Loucy (cell line): ENCODE results near the gene HMCES.

ENCODE experiments used
- H2AFZ ChIP-seq: fragments of 200-600 bp; sonication (generic); 2 replicates; pipeline ENCODE4 v1.6.0; 2016; ENCODE audit warnings: antibody characterized with exemption, mild to moderate bottlenecking, low read length, moderate library complexity
- H3F3A ChIP-seq: fragments of 200-600 bp; 2 replicates; pipeline ENCODE4 v1.6.0; 2016; ENCODE audit warnings: antibody characterized with exemption, low read depth, mild to moderate bottlenecking
- H3K27me3 ChIP-seq: fragments of 200-600 bp; sonication (generic); 2 replicates; pipeline ENCODE4 v1.6.1; 2014; ENCODE audit warnings: low read length, mild to moderate bottlenecking; ENCODE audit not compliant: insufficient read depth, poor library complexity, severe bottlenecking
- H3K36me3 ChIP-seq: fragments of 200-600 bp; sonication (generic); 2 replicates; pipeline ENCODE4 v1.6.1; 2016; ENCODE audit warnings: low read length; ENCODE audit not compliant: insufficient read depth
- H3K4me1 ChIP-seq: fragments of 200-600 bp; sonication (generic); 2 replicates; pipeline ENCODE4 v1.5.1; 2014; ENCODE audit warnings: low read length, mild to moderate bottlenecking; ENCODE audit not compliant: insufficient read depth, poor library complexity, severe bottlenecking
- H3K4me2 ChIP-seq: fragments of 200-600 bp; sonication (generic); 2 replicates; pipeline ENCODE4 v1.6.0; 2014; ENCODE audit warnings: antibody characterized with exemption, low read length, low read depth, mild to moderate bottlenecking; ENCODE audit not compliant: poor library complexity, severe bottlenecking
- H3K4me3 ChIP-seq: fragments of 200-600 bp; sonication (generic); 2 replicates; pipeline ENCODE4 v1.5.1; 2014; ENCODE audit warnings: low read length, mild to moderate bottlenecking, mixed read lengths; ENCODE audit not compliant: poor library complexity, severe bottlenecking
- H3K79me2 ChIP-seq: fragments of 200-600 bp; sonication (generic); 2 replicates; pipeline ENCODE4 v1.6.1; 2014; ENCODE audit warnings: low read length; ENCODE audit not compliant: insufficient read depth
- H3K9ac ChIP-seq: fragments of 200-600 bp; sonication (generic); 2 replicates; pipeline ENCODE4 v1.6.0; 2014; ENCODE audit warnings: mild to moderate bottlenecking, low read depth, low read length, moderate library complexity; ENCODE audit not compliant: poor library complexity, severe bottlenecking
- H3K9me2 ChIP-seq: fragments of 200-600 bp; sonication (generic); replicated peaks from 2 replicates; pipeline ENCODE4 v1.6.1; 2016; ENCODE audit warnings: low read depth, low read length, mixed read lengths
- H3K9me3 ChIP-seq: fragments of 200-600 bp; sonication (generic); 2 replicates; pipeline ENCODE4 v1.6.1; 2014; ENCODE audit warnings: mild to moderate bottlenecking, antibody characterized with exemption, low read length, low read depth; ENCODE audit not compliant: insufficient read depth
- H4K20me1 ChIP-seq: fragments of 200-600 bp; sonication (generic); 2 replicates; pipeline ENCODE4 v1.6.0; 2014; ENCODE audit warnings: antibody characterized with exemption, low read length, mild to moderate bottlenecking; ENCODE audit not compliant: insufficient read depth, poor library complexity, severe bottlenecking
- EZH2phosphoT487 ChIP-seq: fragments of 200-600 bp; IDR thresholded peaks from 2 replicates; pipeline ENCODE4 v1.6.1; 2018; ENCODE audit warnings: antibody characterized with exemption, mild to moderate bottlenecking, moderate library complexity, borderline replicate concordance
- TF ChIP-seq, protein P1 (sequence below): fragments of 200-600 bp; sonication (generic); conservative IDR thresholded peaks from 2 replicates; pipeline ENCODE4 v1.5.1; 2014; ENCODE audit warnings: mild to moderate bottlenecking, antibody characterized with exemption, low read length

HMCES gene

DNA sequence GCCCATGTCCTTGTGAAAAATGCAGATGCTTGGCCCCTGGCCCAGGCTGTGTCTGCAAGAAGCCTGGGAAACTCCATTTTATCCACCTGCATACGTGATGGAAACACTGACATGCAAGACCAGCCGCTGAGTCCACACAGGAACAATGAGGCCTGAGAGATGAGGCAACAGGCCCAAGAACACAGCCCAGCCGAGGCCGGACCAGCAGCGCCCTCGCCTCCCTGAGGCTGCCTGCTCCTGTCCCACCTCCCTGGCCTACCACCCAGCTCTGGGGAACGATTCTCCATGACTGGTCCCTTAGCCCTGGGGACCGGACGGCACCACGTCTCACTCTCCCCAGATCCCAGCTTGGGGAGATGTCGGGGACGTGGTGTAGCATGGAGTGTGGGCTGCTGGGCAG lies 47.5 kb downstream of the HMCES start:
- Histone ChIP-seq H3K9me2 (no peaks in the 10 kb centered on the region), H3K27me3 (no peaks in the 10 kb centered on the region), H4K20me1 (no peaks in the 10 kb centered on the region), H3K4me2 (no peak overlapping the region), H2AFZ (no peak overlapping the region), H3K79me2 (no peaks in the 10 kb centered on the region), H3K36me3 (no peaks in the 10 kb centered on the region; the same call in 1 of the 2 replicates), H3K4me3 (no peak overlapping the region), H3K9me3 (no peaks in the 10 kb centered on the region), H3K4me1 (no peaks in the 10 kb centered on the region), H3F3A (no peaks in the 10 kb centered on the region), H3K9ac (no peak overlapping the region)
- TF ChIP-seq, protein P1, sequence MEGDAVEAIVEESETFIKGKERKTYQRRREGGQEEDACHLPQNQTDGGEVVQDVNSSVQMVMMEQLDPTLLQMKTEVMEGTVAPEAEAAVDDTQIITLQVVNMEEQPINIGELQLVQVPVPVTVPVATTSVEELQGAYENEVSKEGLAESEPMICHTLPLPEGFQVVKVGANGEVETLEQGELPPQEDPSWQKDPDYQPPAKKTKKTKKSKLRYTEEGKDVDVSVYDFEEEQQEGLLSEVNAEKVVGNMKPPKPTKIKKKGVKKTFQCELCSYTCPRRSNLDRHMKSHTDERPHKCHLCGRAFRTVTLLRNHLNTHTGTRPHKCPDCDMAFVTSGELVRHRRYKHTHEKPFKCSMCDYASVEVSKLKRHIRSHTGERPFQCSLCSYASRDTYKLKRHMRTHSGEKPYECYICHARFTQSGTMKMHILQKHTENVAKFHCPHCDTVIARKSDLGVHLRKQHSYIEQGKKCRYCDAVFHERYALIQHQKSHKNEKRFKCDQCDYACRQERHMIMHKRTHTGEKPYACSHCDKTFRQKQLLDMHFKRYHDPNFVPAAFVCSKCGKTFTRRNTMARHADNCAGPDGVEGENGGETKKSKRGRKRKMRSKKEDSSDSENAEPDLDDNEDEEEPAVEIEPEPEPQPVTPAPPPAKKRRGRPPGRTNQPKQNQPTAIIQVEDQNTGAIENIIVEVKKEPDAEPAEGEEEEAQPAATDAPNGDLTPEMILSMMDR: no peak
- no peak for TF ChIP-seq EZH2phosphoT487

DNA sequence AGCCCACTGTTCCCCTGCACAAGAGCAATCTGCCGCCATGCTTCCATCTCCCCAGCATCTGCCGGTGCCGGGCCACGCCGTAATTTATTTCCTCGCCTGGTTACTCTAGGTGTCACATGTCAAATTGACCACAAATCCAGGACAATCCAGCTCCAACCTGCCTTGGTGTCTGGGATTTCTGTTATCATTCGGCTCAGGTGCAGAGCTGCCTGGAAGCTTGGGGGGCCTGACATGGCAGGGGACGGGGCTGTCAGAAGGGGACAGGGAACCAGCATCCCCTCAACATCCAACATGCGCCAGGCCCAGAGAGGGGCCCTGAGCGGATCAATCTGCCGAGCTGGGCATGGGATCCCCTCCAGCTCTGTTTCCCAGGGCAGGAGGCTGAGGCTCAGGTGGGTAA lies 47.9 kb downstream of the HMCES start:
- H3K4me3 ChIP-seq: no peak overlapping the region
- no peak overlapping the region for H3K4me2 ChIP-seq
- H3K27me3 ChIP-seq: no peaks in the 10 kb centered on the region
- H3K9me2 ChIP-seq: no peaks in the 10 kb centered on the region
- H3F3A ChIP-seq: no peaks in the 10 kb centered on the region
- no peak overlapping the region for H3K9ac ChIP-seq
- no peaks in the 10 kb centered on the region for H3K9me3 ChIP-seq
- no peaks in the 10 kb centered on the region for H3K4me1 ChIP-seq
- H3K36me3 ChIP-seq: no peaks in the 10 kb centered on the region; the same call in 1 of the 2 replicates
- H4K20me1 ChIP-seq: no peaks in the 10 kb centered on the region
- H3K79me2 ChIP-seq: no peaks in the 10 kb centered on the region
- H2AFZ ChIP-seq: no peak overlapping the region
- TF ChIP-seq, protein P1: no peak
- TF ChIP-seq EZH2phosphoT487: no peak

DNA sequence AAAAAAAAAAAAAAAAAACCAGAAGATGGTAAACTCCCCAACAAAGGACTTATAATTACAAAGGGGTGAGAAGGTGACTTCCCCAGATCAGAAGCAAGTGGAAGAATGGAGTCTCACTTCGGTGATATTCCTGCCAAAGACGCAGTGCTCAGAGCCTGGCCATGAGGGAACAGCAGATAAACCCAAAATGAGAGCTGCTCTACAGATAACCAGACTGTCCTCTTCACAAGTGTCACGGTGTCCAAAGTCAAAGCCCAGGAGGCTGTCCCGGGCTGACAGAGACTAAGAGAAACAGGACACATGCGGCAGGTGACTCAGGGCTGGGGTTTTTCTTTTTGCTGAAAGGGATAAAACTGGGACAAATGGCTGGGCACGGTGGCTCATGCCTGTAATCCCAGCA lies 48.8 kb downstream of the HMCES start:
- Histone ChIP-seq H3K36me3 (no peaks in the 10 kb centered on the region), H4K20me1 (no peaks in the 10 kb centered on the region), H3K27me3 (no peaks in the 10 kb centered on the region), H3K9ac (no peak overlapping the region), H3F3A (no peaks in the 10 kb centered on the region), H2AFZ (no peak overlapping the region), H3K9me2 (no peaks in the 10 kb centered on the region), H3K4me2 (no peak overlapping the region), H3K79me2 (no peaks in the 10 kb centered on the region), H3K4me3 (no peak overlapping the region), H3K9me3 (no peaks in the 10 kb centered on the region), H3K4me1 (no peaks in the 10 kb centered on the region)
- no peak for TF ChIP-seq EZH2phosphoT487
- TF ChIP-seq, protein P1: no peak
